ENCODE data around the gene KCTD18.

KCTD18 gene

DNA sequence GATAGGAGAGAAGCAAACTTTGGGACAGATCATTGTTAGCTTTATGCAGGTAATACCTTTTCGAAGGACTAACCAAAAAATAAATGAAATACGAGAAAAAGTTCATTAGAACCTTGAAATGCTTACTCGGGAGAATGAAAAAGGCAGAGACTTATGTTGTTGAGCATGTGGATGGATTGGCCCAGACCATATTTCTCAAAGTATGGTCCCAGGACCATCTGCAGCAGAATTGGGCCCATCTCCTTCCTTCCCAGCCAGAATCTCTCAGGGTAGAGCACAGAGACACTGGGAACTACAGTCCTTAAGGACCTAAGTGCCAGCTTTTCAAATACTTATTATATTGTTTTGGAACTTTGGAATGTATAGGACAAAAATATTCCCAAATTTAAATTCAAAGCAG is 50.8 kb downstream of the KCTD18 start:
- in situ Hi-C loops (cut with HindIII; ENCODE audit: low sequenced_read_pairs), result no loop called here

DNA sequence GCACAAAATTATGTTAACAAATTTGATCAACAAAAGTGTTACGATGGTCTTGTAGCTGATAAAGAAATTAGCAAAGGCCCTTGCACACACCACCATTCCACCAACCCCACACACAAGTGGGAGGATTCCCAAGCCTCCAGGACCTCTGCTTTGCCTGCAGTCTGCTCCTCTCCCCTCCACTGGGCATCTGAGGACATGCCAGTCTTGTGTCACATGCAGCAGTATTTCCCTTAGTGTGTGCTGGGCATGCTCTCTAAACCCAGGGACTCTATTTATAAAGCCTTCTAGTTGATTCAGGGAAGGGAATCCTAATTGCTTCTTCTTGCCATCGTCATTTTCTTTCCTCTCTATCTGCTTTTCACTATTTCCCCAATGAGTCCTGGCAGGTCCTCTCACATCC is 53.3 kb downstream of the KCTD18 start:
- in situ Hi-C loops (cut with HindIII; ENCODE audit: low sequenced_read_pairs), result no loop called here

DNA sequence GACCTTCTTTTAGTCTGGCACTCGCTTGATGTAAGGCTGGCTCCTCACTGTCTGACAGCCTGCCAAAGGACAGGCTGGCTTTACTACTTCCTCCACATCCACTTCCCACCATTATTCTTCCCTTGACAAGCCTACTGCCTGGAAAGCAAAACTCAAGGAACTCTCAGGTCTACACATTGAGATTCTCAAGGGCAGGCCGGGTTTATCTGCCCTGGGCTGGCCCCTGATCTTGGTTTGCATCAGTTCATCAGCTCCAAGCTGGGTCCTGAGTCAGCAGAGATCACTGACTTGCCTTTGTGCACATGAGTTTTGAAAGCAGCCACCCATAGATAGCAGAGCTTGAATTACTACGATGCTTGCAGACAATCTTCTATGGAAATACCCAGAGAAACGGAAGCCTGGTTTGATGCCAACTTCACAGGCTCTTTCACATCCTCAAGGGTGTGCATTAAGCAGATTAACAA is 53.9 kb downstream of the KCTD18 start:
- in situ Hi-C loops (cut with HindIII; ENCODE audit: low sequenced_read_pairs), result no loop called here

DNA sequence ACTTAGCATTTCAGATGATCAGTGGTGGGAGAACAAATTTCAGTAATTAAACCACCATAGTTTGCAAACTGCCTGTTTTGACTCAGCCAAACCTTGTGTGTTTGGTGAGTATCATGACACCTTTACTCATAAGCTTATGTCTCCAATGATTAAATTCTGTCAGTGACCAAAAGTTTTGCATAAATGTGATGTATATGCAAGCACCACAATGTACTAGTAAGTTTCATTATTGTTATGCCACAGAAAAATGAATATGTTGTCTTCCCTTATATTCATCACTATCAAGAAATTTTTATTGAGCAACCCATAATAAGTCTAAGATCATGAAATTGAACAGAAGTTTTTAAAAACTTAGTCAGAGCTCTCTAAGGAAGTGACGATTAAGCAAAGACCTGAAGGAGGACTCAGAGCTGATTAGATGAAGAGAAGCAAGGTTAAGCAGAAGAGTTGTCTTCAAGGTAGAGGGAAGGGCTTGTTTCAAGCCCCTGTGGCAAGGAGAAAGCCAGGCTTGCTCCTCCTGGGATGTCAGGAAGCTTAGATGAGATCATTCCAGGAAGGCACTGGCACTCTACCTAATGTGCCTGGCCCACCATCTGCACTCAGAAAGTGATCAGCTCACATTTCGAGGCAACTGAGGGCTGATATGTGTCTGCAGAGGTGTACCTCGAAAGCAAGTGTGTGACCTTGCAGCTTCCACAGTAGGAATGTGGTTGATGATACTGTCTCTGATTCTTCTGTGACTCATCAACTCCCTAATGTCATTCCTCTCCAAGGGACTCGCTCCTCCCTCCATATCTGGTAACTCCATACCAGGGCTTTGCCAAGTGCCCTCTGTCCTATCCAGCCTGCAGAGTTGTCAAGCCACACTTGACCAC is 54.7 kb downstream of the KCTD18 start:
- in situ Hi-C loops (cut with HindIII; ENCODE audit: low sequenced_read_pairs), result no loop called here

DNA sequence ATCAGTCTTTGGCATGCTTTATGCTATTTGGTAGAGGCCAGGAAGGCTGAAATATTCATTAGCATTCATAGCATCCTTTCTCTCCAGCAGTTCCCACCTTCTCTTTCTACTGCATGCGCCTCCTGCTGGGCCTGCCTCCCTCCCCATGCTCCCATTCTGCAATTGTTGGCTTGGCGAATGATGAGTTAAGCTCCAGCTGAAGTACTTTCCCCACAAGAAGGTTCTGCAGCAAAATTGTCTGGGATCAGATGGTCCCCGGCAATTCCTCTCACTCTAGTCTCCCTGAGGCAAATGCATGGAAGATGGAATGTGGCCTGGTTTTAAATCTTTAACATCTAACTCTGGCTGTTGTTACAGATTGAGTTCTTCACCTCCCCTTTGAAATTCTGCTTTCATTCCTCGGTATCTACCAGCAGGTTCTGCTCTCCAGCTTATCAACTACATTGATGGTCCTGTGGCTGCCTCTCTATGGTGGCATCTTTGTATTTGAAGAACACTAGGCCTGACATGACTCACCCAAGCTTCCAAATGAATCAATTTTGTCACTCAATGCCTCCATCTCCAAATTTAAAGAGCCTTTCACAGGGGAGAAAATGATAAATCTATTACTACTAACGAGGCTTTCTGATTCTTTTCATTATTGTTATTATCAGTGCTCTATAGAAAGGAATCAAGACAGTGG is 55.9 kb downstream of the KCTD18 start:
- in situ Hi-C loops (cut with HindIII; ENCODE audit: low sequenced_read_pairs), result no loop called here

DNA sequence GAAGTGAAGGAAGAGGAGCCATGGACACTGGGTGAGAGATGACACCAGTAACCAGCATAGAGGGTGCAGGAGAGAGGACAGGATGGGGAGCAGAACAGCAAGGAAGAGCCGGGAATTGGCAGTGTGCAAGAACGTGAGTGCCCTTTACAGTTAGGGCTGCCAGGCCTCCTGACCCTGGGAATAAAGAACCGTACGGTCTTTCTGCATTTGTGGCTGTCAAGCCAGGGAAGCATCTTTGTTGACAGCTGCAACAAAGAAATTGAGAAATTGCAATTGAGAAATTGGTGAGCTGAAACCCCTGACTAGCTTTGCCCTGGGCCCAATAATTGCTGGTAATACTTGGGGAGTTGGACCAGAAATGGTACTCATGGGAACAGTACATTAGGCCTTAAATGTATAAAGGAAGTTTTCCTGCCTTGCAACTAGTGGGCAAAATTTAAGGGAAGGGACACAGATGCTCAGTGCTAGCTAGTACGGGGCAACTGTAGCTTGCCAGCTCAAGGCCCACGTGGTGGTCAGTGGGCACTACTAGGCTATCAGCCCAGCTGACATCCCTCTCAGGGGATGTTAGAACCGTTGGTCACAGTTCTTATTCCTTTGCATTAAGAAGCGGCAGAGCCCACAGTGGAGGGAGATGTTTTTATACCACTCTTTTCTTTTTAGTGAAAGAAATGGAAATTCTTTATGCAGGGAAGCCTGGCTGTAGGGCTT is 56.6 kb downstream of the KCTD18 start:
- in situ Hi-C loops (cut with HindIII; ENCODE audit: low sequenced_read_pairs), result no loop called here

DNA sequence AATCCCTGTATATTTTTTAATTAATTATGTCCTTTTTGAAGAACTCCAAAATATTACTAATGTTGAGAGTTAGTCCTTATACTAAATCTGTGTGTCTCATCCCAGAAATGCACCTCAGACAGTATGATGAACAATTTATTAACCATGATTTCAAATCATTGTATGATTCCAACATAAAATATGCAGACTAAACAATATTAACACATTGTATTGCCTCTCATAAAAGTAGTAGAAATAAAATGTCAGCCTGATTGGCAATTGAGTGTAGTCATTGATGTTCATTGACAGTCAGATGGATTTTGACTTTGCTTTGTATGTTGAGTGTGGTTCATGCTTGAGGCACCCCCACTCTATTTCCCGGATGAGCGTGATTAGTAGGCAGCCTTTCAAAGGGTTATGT is 57.5 kb downstream of the KCTD18 start:
- in situ Hi-C loops (cut with HindIII; ENCODE audit: low sequenced_read_pairs), result no loop called here

DNA sequence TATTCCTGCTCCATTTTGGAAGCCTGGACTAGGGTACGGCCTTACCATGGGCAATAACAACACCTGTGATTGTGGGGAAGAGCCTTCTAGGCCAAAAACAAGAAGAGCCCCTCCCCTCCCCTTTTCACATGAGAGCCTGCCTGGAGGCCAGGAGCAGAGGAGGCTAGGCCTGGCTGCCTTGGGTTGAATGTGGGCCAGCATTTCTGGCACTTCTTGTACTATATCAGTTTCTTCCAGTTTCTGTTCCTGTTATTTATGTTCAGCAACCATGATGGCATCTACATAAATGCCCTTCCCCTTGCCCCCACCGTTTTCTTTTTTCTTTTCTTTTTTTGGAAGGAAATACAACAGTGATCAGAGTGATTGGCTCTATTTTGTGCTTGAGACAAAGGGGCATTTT is 58.4 kb downstream of the KCTD18 start:
- in situ Hi-C loops (cut with HindIII; ENCODE audit: low sequenced_read_pairs), result no loop called here

DNA sequence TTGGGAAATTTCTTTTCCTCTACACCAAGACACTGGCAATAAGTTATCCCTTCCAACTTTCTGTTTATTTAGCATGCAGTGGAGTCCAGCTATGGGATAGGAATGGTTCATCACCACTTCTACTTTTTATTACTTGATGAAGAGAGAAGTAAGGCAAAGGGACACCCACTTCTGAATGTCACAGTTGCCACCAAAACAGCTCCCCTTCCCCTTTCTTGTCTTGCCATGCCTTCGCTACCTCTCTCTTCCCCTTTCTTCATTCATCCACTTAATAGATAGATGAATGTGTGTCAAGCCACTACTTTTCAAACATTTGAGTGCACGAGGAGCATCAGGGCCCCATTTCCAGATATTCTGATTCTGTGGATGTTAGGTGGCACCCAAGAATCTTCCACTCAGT is 59.6 kb downstream of the KCTD18 start:
- in situ Hi-C loops (cut with HindIII; ENCODE audit: low sequenced_read_pairs), result no loop called here

DNA sequence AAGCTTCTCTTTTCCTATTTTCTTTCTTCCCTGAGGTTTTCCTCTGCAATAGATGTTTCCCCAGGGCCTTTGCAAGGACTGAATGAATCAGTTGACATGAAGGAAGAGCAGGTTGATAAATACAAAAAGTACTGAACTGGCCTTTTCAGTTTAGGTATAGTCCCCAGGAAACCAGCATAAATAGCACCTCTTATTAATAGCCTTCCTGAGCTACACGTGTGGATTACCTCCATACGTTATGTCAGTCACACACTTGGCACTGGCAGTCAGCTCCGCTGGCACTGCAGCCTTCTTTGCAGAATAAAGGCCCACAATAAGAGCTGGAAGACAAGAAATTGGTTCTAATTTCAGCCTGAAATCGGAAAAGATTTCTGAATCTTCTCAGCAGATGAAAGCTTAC is 60.7 kb downstream of the KCTD18 start:
- in situ Hi-C loops (cut with HindIII; ENCODE audit: low sequenced_read_pairs), result no loop called here

DNA sequence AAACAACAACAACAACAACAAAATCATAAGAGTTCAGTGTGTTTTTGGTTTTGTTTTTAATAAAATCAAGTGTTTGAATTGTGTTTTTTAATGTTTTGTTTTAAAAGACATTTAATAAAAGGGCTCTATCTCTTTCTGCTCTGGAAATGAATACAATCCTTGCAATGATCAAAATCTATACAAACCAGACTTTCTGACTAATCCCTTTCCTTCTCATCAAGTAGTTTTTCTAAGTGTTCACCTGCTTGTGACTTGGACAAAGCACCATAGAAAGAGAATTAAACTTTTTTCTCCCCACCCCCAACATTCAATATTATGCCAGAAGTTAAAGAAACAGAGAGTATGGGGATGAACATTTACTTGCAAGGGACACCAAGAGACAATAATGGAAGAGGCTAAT is 61.4 kb downstream of the KCTD18 start:
- in situ Hi-C loops (cut with HindIII; ENCODE audit: low sequenced_read_pairs), result no loop called here

DNA sequence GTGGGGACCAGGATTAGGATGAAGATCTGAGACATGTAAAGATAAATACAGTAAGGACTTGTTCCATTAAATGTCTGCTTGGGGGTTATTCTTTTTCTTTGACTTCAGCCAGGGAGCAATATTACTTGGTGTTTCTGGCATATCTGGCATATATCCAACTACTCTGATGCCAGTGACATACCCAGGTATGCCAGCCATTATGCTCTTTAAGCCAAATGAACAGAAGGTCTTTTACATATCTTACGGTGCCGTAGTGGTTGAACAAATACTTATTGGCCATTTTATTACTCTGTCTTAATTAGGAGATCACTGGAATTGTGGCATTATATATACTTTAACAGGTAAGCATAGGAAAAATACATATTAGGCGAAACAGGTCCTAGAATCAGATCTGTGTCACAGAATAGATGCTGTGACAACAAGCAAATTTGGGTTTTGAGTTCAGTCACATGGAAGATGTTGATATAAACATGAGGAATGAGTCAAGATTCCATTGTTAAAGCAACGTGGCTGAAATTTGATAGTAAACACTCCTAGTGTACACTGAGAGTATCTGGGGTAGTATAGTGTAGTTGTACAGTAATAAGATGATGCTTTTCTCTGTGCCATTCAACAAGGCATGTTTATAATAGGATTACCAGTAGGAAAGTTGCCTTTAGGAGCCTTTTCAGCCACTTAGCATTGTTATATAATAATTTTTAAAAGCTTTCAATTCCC is 62.6 kb downstream of the KCTD18 start:
- in situ Hi-C loops (cut with HindIII; ENCODE audit: low sequenced_read_pairs), result no loop called here

DNA sequence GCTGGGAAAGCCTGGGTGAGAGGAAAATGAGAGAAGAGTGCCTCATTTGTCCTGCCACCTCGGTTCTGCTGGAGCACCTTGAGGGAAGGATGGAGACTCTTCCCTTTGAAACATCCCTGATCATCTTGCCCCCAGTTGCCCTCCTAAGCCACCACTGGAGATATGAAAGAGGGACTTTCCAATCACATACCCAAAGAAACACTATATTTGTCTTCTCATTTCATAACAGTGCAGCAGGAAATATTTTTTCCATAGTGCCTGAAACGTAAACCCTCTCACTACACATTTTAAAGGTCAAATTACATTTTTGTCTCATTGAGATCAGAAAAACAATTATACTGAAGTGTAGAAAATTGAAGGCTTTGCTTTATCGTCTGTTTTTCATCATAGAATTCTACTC is 63.3 kb downstream of the KCTD18 start:
- in situ Hi-C loops (cut with HindIII; ENCODE audit: low sequenced_read_pairs), result no loop called here

DNA sequence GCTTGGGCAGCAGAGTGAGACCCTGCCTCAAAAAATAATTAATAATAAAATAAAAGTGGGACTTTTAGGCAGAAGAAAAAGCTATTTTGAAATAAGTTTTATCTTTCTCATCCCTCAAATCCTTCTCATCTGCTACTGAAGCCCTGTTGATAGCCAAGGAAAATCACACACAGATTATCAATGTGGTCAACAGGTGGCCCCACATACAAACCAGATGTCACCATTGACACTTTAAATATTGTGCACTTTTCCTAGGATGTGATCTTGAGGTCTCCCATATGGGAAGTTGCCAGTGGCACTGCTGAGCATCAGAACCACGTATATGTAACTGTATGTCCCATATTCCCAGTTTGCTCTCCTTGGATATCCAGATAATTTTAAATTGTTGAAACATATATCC is 64.6 kb downstream of the KCTD18 start:
- in situ Hi-C loops (cut with HindIII; ENCODE audit: low sequenced_read_pairs), result no loop called here

DNA sequence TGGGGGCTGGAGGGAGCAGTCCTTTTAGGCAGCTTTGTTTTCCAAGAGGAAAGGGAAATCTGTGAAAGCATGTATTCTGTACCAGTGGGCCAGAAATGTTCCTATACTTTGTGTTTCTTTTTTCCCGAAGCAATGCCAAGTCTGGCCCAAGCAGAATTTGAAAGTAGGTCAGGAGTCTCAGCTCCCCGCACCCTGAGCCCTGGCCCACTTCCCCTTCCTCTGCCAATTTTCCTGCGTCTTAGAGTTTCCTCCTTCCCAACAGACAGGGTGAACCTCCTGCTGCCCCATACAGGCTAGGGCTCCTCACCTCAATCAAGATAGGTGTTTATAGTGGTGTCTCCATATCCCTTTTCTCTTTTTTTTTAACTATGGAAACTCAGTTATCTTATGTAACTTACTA is 65.3 kb downstream of the KCTD18 start:
- in situ Hi-C loops (cut with HindIII; ENCODE audit: low sequenced_read_pairs), result no loop called here

DNA sequence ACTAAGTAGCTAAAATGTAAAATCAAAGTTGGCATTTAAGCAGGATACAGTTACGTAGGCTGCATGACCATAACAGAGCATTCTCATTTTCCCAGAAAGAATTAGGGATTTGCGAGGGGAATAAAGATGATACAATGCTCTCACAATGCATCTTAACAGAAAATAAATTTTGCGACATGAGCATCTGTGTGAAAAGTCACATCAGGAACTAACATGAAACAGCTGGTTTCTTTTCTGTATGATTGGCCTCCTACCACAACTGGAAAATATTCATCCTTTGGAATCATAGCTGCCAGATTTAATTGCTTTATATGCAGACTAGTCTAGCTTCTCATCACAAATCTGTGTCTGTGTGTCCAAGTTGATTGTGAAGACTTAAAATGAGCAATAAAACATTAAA is 66.0 kb downstream of the KCTD18 start:
- in situ Hi-C loops (cut with HindIII; ENCODE audit: low sequenced_read_pairs), result no loop called here

DNA sequence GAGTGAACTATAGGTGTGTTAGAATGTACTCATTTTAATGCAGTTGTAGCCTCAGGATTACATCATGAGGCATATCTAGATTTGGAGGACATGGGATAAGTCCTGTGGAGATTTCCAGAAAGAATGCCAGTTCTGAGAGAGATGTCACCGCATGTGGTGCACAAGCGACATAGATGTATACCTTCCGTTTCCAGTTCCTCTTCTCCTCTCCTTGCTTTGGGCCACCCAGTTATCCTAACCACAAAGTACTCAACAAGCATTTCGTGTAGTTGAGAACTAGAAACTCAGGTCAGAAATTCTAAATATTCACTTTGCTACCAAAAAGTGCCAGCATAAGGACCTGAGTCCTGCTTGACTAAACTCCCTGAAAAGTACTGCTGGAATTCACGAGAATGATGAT is 66.5 kb downstream of the KCTD18 start:
- in situ Hi-C loops (cut with HindIII; ENCODE audit: low sequenced_read_pairs), result no loop called here

DNA sequence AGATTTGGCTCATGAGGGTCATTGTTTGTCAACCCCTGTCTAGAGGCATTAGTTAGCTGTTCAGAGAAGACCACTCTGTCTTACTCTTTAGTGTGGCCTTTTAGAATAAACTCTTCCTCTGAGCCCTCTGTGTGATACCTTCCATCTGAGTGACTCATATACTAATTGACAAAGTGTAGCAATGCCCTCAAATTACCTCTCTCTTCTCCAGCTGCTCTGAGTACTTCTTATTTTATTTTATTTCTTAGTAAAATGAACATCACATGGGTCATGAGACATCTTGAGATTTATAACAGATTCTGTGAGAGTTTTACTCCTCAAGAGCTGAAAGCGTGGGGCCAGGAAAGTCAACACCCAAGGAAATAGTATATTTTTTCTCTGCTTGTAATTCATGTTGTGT is 67.4 kb downstream of the KCTD18 start:
- in situ Hi-C loops (cut with HindIII; ENCODE audit: low sequenced_read_pairs), result no loop called here

DNA sequence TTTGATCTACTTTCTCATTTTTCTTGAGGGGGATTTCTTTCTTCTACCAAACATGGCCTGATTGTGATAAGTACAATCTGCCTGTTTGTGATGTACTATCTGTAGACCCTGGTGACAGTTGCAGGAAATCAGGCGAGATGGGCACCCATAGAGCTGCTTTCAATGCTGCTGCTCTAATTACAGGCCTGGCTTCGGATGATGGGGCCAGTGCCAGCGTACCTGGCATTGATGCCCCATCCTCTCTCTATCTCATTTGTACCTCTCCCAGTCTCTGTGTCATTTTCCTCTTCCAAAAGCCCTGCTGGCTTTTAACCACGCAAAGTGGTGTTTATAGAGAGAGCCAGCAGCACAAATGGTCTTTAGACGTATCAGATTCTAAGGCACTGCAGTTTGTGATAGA is 69.9 kb downstream of the KCTD18 start:
- in situ Hi-C loops (cut with HindIII; ENCODE audit: low sequenced_read_pairs), result no loop called here

Measured in DLD1 (cell line).